Stimulated activated CD4-positive, alpha-beta T cell treated with anti-CD3 and anti-CD28 coated beads, Interleukin-1b, Interleukin-23, amount 100 ng/mL, for 48 hours (primary cell): Measurements from ENCODE around the gene LRPAP1.

ENCODE experiments used
- DNase-seq: peaks from one replicate; pipeline ENCODE4 v3.0.0-alpha.2; 2020

Gene LRPAP1

DNA sequence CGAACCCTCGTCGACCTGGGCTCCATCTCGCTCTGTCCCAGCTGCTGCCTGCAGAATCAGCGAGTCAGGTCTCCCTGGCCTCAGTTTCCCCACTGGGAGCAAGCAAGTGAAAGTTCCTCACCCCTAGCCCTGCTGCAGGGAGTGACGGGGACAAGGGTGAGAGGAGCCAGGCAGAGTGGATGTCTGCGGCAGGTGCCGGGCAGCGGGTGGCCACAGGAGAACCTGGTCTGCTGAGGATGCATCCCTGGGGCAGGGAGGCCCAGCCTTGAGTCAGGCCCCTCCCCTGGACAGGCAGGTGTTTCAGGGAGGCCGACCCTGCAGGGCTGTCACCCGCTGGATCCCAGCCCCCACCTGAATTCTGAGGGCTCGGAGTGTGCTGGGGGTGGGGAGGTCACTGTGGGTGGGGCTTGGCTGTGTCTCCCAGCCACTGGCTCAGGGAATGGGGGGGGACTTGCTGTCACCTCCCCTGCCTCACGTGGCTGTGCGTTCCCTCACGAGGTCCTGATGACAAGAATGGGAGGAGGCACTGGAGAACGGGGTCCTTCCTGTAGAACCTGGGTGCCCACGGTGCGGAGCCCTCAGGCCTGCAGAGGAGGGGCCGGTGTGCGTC lies 33.2 kb downstream of the LRPAP1 start:
- DNase-seq, result no peak

DNA sequence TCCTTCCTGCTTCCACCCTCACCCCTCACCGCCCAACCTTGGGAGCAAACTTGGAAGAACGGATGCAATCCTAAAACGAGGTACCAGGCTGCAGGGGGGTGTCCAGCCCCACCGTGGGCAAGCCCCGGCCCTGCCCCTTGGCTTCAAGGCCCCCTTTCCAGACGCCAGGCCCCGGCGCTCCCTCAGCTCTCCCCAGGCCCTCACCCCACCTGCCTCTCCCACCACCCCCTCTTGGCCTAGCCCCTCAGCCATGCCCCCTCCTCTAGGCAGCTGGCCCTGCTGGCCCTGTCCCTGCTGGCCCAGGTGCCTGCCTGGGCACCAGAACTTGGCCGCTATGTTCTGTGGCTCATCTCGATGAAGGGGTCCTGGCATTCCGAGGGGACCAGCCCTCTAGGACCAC lies 33.8 kb downstream of the LRPAP1 start:
- DNase-seq, result no peak

DNA sequence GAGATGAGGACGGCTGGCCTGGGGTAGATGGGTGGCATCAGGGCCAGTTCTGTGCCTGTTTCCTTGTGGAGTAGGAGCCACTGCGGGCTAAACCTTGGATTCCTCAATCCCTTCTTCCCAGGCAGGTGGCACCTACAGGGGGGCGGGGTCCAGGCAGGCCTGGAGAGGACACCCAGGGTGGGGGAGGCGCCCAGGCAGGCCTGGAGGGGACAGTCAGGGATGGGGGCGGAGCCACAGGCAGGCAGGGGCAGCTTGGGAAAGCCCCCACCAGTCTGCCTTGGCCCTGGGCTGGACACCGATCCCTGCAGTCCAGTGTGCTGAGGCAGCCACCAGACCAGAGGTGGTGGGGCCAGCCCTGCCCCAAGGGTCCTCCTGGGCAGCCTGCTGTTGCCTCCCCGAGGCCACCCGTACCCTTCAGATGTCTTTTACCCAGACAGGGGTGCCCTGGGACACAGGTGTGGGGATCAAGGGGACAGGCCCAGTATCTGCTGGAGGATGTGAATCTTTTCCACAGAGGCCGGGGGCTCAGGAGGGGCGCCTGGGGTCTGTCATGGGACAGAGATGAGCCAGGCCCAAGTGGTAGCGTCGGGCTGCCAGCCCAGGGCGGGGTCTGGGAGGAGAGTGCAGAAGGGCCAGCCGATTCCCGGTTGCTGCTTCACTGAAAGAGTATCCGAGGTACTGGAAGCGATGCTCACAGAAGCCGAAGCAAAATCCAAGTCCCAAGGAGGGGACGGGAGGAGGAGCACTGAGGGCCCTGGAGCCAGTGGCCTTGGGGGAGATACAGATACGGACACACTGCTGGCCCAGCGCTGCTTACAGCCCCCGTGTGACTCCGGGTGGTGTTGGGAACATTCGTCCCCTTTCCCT lies 34.5 kb downstream of the LRPAP1 start:
- DNase-seq, result no peak

DNA sequence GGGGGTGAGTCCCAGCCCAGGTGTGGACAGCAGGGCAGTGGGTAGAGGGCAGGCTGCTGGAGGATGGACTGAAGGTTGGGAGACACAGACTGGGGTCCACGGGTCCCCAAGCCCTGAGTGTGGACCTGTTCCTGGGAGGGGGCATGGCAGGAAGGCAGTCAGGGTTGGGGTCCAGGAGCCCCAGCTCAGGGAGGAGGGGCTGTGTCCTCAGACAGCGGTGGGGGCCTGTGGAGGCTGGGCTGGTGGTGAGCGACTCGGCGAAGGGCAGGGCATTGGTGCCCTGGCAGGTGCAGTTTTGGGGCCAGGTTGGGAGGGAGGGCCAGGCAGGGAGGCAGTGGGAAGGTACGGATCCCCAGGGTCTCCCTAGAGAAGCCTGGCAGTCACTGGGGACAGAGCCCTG lies 35.1 kb downstream of the LRPAP1 start:
- DNase-seq, result no peak

DNA sequence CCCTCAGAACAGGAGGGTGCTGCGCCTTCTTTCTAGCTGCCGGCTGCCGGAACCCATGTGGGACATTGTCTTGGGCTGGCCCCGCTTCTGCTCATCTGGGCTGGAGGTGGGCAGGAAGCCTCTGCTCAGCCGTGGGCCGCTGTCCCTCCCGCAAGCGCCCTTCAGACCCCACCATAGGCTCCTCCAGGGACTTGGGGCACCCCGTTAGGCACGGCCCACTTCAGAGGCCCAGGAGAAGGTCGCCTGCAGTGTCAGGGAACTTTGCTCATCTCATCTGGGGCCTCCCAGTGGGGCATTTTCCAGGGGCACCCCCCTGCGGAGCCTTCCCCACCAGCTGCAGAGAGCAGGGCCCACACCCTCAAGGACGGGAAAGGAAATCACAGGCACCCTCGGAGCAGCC lies 36.2 kb downstream of the LRPAP1 start:
- no peak for DNase-seq

DNA sequence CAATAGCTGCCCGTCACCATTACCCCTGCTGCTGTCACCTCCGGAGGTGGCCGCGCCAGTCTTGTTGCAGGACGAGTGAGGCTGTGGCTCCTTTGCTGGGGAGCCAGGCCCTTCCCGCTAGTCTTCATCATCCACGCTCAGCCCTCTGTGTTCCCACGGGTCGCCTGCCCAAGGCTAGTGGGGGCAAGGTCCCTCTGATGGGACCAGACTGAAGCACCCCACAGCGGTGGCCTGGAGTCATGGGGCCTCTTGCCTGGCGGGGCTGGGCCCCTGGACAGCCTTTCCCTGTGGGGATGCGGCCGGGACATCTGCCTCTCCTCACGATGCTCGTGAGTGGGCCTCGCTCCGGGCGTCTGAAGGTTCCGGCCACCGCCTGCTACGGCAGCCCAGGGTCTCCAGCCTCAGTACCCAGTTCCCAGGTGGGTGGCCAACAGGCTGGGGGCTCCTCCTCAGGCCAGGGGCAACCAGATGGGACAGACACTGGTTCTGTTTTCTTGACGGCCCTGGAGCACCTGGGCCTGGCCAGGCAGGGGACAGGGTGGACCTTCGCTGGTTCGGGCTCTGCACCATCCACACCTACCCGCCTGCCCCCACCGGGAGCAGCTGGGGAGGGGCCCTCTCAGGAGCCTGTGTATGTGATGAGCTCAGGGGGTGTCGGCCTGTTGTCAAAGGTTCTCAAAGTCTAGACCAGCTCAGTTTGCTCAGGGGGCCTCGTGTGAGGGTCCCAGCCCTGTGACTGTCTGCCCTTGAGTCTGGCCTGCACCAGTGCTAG lies 36.8 kb downstream of the LRPAP1 start:
- no peak for DNase-seq

DNA sequence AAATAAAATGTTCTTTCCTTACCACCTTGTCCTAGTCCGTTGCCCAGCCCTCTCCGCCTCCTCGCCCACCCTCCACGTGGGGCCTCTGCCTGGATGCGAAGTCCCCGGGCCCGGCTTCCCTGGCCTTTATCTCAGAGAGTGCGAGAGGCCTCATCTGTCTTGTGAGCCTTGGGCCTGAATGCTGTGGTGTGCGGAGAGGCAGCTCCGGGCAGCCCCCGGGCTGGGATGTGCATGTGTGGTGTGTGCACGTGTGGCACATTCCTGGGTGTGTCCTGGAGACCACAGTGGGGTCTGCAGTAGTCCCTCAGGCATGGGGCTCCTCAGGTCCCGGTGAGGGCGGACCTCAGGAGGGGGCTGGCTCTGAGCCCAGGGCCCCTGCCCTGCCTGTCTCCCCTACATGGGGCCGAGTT lies 37.8 kb downstream of the LRPAP1 start:
- no peak for DNase-seq

DNA sequence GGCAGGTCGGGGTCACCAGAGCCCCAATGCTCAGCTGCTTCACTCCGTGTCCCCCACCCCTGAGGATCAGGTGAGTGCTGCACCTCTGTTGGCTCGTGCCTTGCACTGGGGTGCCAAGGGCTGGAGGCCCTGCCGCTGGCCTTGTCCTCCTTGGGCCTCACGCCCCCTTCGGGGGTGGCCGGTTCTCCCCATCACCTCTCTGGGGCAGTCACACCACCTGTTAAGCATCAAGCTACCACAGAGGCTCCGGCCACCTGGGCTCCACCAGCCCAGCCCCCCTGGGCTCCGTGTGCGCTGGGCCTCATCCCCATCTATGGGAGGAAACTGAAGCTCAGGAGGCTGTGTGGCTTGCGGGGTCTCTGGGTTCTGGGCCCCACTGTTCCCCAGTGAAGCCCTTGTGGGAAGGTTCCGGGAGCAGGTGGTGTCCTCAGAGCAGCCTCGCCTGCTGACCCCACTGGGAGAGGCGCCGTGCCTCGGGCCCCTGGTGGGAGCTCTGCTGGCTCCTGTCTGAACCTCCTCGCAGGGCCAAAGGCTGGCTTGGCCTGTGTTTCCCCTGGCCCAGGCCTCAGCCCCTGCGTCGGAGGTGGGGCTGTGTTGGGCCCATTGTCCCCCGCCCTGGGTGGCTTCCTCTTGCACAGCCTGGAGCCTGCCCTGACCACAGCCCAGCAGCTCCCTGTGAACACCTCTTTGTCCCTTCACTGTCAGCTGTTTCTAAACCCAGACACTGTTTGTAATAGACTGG lies 38.3 kb downstream of the LRPAP1 start:
- no peak for DNase-seq

DNA sequence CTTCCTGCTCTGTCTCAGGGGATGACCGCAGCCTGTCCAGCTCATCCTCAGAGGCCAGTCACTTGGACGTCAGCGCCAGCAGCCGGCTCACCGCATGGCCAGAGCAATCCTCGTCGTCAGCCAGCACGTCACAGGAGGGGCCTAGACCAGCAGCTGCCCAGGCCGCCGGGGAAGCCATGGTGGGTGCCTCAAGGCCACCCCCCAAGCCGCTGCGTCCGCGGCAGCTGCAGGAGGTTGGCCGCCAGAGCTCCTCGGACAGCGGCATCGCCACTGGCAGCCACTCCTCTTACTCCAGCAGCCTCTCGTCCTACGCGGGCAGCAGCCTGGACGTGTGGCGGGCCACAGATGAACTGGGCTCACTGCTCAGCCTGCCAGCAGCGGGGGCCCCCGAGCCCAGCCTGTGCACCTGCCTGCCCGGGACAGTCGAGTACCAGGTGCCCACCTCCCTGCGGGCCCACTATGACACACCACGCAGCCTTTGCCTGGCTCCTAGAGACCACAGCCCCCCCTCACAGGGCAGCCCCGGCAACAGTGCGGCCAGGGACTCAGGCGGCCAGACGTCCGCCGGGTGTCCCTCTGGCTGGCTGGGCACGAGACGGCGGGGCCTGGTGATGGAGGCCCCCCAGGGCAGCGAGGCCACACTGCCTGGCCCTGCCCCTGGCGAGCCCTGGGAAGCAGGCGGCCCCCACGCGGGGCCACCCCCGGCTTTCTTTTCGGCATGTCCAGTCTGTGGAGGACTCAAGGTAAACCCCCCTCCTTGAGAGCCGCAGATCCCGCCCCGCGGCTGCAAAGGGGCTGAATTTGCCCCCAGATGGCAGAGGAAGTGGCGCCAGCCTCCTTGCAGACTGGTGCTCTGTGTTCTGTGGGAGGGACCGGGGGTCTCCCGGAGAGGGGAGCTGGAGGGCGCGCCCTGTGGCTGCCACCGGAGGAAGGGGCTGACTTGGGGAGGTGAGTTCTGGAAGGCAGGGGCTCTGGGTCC lies 39.2 kb downstream of the LRPAP1 start:
- DNase-seq, result no peak

DNA sequence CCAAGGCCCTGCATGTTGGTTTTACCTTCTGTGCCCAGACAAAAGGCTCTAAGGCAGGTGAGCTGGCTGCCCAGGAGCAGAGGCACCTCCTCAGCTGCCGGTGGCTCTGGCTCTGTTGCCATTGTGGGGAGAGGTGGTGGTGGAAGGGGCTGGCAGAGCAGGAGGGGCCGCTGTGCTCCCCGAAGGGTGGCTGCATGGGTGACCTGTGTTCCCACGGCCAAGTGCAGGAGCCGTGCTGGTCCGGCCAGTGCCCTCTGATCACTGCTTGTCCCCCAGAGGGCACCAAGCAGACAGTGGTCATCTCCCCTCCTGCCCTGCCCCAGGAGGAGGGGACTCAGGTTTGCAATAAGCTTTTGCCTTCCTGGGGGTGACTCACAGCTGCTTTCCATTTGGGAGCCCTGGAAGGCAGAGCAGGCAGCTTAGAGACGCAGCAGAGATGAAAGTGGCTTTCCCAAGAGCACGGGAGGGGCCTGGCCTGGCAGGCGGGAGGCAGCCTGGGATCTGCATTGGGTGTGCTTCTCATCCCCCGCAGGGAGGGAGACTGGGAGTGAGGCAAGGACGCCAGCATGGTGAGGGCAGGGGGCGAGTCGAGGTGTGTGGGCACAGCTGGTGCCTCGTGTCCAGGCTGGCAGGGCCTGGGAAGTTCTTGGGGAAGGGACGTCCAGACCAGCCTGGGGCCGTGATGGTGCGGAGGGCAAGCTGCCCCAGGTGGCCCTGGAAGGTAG lies 40.4 kb downstream of the LRPAP1 start:
- DNase-seq, result no peak

DNA sequence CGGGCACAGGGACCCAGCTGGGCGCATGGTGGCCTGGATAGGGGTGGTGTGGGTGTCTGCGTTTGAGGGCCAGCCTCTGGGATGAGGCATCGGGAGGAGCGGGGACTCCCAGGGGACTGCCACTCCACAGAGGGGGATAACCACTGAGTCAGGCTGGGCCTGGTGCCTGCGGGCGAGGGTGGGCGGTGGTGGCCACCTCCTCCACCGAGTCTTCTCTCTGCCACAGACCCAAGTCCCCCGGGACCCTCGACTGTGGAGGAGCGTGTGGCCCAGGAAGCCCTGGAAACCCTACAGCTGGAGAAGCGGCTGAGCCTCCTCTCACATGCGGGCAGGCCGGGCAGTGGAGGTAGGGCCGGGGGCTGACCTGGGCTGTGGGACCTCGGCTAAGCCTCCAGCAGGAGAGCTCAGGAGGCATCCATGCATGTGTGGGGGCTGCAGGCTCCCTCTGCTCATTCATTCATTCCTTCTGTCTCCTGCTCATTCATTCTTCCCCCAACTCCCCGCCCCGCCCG lies 42.7 kb downstream of the LRPAP1 start:
- no peak for DNase-seq

DNA sequence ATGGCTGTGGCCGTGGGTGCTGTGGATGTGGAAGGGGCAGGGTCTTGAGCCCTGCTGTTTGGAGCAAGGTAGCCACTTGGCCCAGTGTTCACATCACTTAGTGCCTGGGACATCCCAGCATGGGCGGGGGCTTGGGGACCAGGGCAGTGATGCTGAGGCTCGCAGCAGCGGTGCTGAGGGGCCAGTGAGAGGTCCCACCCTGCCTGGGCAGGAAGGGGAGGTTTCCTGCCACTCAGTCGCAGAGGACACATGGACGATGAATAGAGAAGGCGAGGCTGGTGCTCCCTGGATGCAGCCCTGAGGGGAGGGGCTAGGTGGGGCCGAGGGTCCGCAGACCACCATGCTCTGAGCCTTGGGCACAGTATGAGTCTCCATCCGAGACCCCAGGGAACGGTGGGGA lies 43.4 kb downstream of the LRPAP1 start:
- DNase-seq, result no peak

DNA sequence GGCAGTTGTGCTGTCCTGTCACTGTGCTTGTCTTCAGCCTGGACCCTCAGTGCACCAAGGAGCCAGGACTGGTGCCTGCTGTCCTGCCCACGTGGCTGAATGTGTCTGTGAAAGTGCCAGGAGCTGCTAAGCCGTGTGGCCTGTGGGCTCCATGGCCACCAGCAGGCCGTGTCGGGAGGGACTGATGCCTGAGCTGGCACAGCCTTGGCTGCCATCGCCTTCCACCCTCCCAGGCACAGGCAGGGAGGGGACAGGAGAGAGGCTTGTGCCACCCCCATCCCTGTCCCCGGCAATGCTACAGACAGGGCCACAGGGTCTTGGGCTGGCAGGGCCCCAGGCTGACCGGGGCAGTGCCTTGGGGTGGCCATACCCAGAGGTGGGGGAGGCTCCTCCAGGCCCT lies 44.4 kb downstream of the LRPAP1 start:
- DNase-seq, result no peak

DNA sequence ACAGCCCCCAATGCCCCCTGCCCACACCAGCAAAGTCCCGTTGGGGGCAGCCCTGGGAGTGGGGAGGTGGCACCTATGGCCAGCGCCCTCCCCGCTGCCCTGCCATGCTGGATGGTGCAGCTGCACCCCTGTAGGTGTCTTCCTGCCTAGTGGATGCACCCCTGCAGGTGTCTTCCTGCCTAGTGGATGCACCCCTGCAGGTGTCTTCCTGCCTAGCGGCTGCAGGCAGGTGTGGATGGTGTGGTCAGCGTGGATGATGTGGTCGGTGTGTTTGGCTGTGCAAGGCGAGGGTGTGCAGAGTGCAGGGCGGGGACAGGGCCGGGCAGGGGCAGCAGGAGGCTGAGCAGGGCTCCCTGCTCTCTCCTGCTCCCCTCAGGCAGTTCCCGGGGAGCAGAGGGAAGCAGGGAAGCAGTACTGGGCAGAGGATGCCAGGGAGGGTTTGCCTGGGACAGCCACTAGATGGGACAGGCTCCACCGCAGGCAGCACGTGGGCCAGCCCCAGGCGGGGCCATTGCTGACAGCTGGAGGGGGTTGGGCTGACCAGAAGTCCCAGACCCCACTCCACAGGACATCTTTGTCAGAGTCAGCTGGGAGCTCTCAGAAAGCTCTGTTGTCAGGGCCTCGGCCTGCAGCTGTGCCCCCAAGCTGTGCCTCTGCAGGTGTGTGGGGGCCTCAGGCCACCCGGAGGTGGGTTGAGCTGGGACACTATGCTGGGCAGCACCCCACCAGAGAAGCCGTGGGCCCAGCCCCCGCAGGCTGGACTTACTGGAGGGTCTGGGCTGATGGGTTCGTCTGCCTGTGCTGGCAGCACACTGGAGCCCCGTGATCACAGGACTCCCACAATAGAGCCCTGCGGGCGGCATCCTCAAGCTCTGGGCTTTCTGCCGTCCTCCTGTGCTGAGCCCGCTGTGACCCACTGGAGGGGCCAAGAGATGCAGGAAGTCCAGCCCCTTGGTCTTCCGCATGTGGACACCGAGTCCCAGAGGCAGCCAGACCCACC lies 45.4 kb downstream of the LRPAP1 start:
- no peak for DNase-seq

DNA sequence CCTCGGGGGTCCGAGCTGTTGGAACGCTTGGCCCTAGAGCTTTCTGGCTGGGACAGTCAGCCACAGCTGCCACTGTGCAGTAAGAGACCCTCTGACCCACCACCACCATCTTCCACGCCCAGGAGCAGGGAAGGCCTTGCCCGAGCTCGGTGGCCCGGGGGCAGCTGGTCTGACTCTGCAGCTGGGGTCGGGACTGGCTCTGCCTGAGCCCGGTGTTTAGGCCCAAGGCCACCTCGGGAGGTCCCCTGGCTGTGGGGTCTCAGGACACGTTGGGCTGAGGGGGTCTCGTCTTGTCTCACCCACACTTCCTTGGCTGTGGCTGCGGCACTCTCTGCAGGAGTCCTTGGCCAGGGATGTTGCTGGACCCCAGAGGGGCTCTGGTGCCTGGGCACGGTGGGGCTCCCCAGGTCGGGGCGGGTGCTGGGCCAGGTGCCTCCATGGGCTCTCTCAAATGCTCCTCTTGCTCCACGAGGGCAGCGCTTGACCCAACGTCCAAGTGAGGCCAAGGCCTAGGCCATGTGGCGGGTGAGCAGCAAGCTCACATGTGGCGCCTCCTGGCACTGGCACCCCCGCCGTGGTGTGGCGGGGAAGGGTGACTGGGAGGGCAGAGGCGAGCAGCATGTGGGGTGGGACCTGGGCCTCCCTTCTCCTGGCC lies 46.2 kb downstream of the LRPAP1 start:
- DNase-seq, result no peak

DNA sequence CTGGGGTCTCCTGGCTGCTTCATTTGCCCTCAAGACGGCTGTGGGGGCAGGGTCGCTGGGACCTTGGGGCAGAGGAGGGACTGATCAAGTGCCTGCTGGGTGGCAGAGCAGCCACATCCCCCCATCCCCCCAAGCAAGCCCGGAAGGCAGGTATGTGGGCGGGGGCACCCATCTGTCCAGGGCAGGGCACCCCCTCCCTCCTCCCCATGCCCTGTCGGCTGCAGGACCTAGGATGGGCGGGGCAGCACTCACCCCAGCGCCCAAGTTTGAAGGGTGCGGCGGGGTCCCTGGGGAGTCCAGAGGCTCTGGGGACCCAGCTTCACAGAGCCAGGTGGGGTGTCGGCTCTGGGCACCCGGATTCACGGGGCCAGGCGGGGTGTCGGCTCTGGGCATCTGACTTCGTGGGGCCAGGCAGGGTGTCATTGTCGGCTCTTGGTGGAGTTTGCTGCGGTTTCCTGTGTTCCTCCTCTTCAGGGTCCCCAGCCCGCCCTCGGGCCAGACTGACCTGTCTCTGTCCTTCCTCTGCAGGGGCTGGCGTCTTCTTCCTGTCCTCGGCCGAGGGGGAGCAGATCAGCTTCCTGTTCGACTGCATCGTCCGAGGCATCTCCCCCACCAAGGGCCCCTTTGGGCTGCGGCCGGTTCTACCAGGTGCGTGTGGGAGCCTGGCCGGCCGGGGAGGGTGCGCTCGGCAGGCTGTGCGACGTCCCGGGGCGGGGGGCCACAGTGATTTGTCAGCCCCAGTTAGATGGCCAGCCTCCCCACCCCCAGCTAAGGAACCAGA lies 47.0 kb downstream of the LRPAP1 start:
- no peak for DNase-seq

DNA sequence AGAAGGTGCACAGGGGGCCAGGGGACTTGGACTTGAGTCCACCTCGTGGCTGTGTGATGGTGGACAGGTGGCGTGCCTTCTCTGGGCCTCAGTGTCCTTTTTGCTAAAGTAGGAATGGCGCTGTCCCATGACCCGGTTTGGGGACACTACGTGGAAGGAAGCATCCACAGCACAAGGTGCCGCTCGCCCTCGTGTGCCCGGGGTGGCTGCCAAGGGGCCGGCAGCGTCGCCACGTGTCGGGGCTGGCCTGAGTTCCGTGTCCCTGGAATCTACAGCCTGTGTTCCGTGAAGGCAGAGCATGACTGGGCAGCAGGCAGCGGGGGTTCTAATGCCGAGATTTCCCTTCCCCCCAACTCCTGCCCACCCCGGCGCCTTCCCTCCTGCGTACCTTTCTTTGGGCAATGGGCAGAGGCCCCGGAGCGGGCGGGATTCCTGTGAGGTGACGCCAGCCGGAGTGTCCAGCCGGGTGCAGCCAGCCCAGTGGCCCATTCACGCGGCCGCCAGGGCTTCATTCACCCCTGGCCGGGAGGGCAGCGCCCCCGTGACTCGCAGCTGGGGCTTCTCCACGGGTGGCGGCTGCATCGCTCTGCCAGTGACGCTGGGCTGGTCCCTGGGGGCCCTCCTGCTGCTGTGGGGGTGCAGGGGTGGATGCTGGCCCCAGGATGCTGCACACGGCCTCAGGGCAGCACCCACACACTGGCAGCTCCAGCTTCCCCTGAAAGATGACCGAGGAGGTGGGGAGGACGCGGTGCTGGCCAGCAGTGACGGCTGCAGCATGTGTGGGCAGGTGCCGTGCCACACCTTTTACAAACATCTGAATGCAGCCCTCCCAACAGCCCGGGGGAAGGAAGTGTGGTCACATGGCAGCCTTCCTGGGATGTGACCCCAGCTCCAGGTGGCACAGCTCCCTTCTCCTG lies 47.9 kb downstream of the LRPAP1 start:
- no peak for DNase-seq
